ENCODE data around the gene TCF7L1.

DNA sequence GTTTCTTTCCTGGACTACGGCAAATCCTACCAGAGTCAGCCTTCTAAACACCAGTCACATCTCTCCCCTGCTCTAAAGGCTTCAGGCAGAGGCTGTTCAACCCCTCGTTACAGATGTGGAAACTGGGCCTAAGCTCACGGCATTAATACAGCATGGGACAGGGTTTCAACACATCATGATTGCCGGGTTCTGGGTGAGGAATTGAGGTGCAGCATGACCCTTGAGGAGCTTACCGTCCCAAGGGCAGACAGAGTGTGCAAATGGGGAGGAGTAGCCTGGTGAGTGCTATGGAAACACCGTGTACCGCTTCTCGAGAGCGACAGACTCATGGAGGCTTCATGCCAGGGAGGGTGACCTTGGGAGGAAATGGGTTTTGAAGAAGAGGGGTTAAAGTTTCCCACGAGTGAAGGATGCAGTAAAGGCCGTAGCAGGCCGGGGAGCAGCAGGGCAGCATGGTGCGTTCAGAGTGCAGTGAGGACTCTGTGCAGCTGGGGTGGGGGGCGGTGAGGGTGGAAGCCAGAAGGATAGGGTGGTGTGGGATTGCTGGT, 143.5 kb downstream of the TCF7L1 start:
- TF ChIP-seq, protein P1, sequence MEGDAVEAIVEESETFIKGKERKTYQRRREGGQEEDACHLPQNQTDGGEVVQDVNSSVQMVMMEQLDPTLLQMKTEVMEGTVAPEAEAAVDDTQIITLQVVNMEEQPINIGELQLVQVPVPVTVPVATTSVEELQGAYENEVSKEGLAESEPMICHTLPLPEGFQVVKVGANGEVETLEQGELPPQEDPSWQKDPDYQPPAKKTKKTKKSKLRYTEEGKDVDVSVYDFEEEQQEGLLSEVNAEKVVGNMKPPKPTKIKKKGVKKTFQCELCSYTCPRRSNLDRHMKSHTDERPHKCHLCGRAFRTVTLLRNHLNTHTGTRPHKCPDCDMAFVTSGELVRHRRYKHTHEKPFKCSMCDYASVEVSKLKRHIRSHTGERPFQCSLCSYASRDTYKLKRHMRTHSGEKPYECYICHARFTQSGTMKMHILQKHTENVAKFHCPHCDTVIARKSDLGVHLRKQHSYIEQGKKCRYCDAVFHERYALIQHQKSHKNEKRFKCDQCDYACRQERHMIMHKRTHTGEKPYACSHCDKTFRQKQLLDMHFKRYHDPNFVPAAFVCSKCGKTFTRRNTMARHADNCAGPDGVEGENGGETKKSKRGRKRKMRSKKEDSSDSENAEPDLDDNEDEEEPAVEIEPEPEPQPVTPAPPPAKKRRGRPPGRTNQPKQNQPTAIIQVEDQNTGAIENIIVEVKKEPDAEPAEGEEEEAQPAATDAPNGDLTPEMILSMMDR (IDR thresholded peaks at IDR 0.05 in 4 of 5, conservative IDR thresholded peaks at IDR 0.05 in 1 of 5): no peak
- no peak for TF ChIP-seq POLR2A (IDR thresholded peaks at IDR 0.05)
